Muscle layer of duodenum (tissue), 2 donors: ENCODE results near the gene RNF13.
"Not testable (repeated sequence)": the region's sequence is repeated elsewhere in the genome, so short reads cannot be mapped to it uniquely, and the experiment has no call there.

Source experiments
- H3K27ac ChIP-seq: one replicate; pipeline ENCODE4 v1.7.0; 2013; ENCODE audit warnings: mild to moderate bottlenecking, low read length
- H3K27me3 ChIP-seq: one replicate; pipeline ENCODE4 v1.7.0; 2013; ENCODE audit warnings: low read depth, mild to moderate bottlenecking, control low read depth, low read length
- H3K36me3 ChIP-seq, 2 donors: one replicate each; pipeline ENCODE4 v1.7.0; 2013; ENCODE audit warnings: low read length in 2 of 2, control low read depth in 1 of 2, mild to moderate bottlenecking in 1 of 2; ENCODE audit not compliant: insufficient read depth in 2 of 2, control insufficient read depth in 1 of 2
- H3K4me1 ChIP-seq, 2 donors: one replicate each; pipeline ENCODE4 v1.7.0; 2013; ENCODE audit warnings: low read length in 2 of 2, mild to moderate bottlenecking in 2 of 2, control low read depth in 1 of 2, moderate library complexity in 1 of 2; ENCODE audit not compliant: insufficient read depth in 2 of 2, control insufficient read depth in 1 of 2
- H3K4me3 ChIP-seq, 2 donors: one replicate each; pipeline ENCODE4 v1.7.0; 2013; ENCODE audit warnings: low read length in 2 of 2, low read depth in 1 of 2, mild to moderate bottlenecking in 1 of 2
- H3K9me3 ChIP-seq, 2 donors: one replicate each; pipeline ENCODE4 v1.7.0; 2013; ENCODE audit warnings: low read length in 2 of 2, control low read depth in 1 of 2, mild to moderate bottlenecking in 1 of 2; ENCODE audit not compliant: control insufficient read depth in 1 of 2
- donor health status: healthy.

RNF13 gene

GRCh38 chr3:149879872-149880271 lies 66.9 kb downstream of the RNF13 start:
- no peak overlapping the region for H3K4me3 ChIP-seq
- no peaks in the 10 kb centered on the region for H3K36me3 ChIP-seq
- H3K9me3 ChIP-seq = peaks cover 0 to 4% of the 10 kb centered on the region in 2 donors
- H3K27ac ChIP-seq = no peak overlapping the region
- no peaks in the 10 kb centered on the region for H3K4me1 ChIP-seq
- H3K27me3 ChIP-seq = no peaks in the 10 kb centered on the region

GRCh38 chr3:149881879-149882278 lies 68.9 kb downstream of the RNF13 start:
- Histone ChIP-seq H3K9me3 (peaks cover 0 to 4% of the 10 kb centered on the region in 2 donors), H3K27me3 (no peaks in the 10 kb centered on the region), H3K27ac (no peak overlapping the region), H3K4me1 (no peaks in the 10 kb centered on the region), H3K36me3 (no peaks in the 10 kb centered on the region), H3K4me3 (no peak overlapping the region)

- Histone ChIP-seq H3K4me3 (no peak overlapping the region), H3K27me3 (no peaks in the 10 kb centered on the region), H3K36me3 (peaks cover 0 to 6% of the 10 kb centered on the region in 2 donors), H3K9me3 (peaks cover 0 to 4% of the 10 kb centered on the region in 2 donors), H3K4me1 (no peaks in the 10 kb centered on the region), H3K27ac (no peak overlapping the region)
Measured at GRCh38 chr3:149883134-149883533, 70.1 kb downstream of the RNF13 start.

- H3K9me3 ChIP-seq, H3K36me3 ChIP-seq: not testable (repeated sequence)
Measured at GRCh38 chr3:149883860-149884259, 70.8 kb downstream of the RNF13 start.

GRCh38 chr3:149884848-149885247 lies 71.8 kb downstream of the RNF13 start:
- H3K4me3 ChIP-seq, H3K27ac ChIP-seq, H3K9me3 ChIP-seq, H3K27me3 ChIP-seq, H3K36me3 ChIP-seq, H3K4me1 ChIP-seq: not testable (repeated sequence)

More at GRCh38 chr3:149883860-149884259, 70.8 kb downstream of the RNF13 start:
- H3K27me3 ChIP-seq, H3K4me1 ChIP-seq, H3K4me3 ChIP-seq, H3K27ac ChIP-seq: not testable (repeated sequence)

GRCh38 chr3:149886957-149887356 lies 73.9 kb downstream of the RNF13 start:
- no peak overlapping the region for H3K27ac ChIP-seq
- H3K9me3 ChIP-seq = peaks cover 0 to 4% of the 10 kb centered on the region in 2 donors
- no peak overlapping the region for H3K4me3 ChIP-seq
- no peaks in the 10 kb centered on the region for H3K27me3 ChIP-seq
- H3K36me3 ChIP-seq = peaks cover 0 to 6% of the 10 kb centered on the region in 2 donors
- no peaks in the 10 kb centered on the region for H3K4me1 ChIP-seq

- Histone ChIP-seq H3K27me3 (no peaks in the 10 kb centered on the region), H3K9me3 (no peaks in the 10 kb centered on the region), H3K4me3 (no peak overlapping the region), H3K27ac (no peak overlapping the region), H3K4me1 (peaks cover 0 to 9% of the 10 kb centered on the region in 2 donors), H3K36me3 (peaks cover 0 to 12% of the 10 kb centered on the region in 2 donors)
Measured at GRCh38 chr3:149891621-149892020, 78.6 kb downstream of the RNF13 start.

- no peak overlapping the region for H3K4me3 ChIP-seq
- H3K27ac ChIP-seq = no peak overlapping the region
- H3K27me3 ChIP-seq = no peaks in the 10 kb centered on the region
- H3K36me3 ChIP-seq = peaks cover 0 to 10% of the 10 kb centered on the region in 2 donors
- no peaks in the 10 kb centered on the region for H3K9me3 ChIP-seq
- H3K4me1 ChIP-seq = peaks cover 0 to 9% of the 10 kb centered on the region in 2 donors
Measured at GRCh38 chr3:149892371-149892770, 79.4 kb downstream of the RNF13 start.

GRCh38 chr3:149894205-149894604 lies 81.2 kb downstream of the RNF13 start:
- Histone ChIP-seq H3K4me1 (peaks cover 0 to 16% of the 10 kb centered on the region in 2 donors), H3K36me3 (peaks cover 0 to 6% of the 10 kb centered on the region in 2 donors), H3K9me3 (no peaks in the 10 kb centered on the region), H3K4me3 (no peak overlapping the region), H3K27ac (no peak overlapping the region), H3K27me3 (no peaks in the 10 kb centered on the region)

GRCh38 chr3:149895339-149895738 lies 82.3 kb downstream of the RNF13 start:
- Histone ChIP-seq H3K4me3 (no peak overlapping the region), H3K9me3 (no peaks in the 10 kb centered on the region), H3K36me3 (peaks cover 0 to 6% of the 10 kb centered on the region in 2 donors), H3K27ac (no peak overlapping the region), H3K27me3 (no peaks in the 10 kb centered on the region), H3K4me1 (peaks cover 0 to 16% of the 10 kb centered on the region in 2 donors)

- peaks cover 0 to 16% of the 10 kb centered on the region in 2 donors for H3K4me1 ChIP-seq
- H3K27me3 ChIP-seq = no peaks in the 10 kb centered on the region
- H3K27ac ChIP-seq = no peak overlapping the region
Measured at GRCh38 chr3:149895769-149896168, 82.8 kb downstream of the RNF13 start.

GRCh38 chr3:149898771-149899170 lies 85.8 kb downstream of the RNF13 start:
- Histone ChIP-seq H3K27me3 (no peaks in the 10 kb centered on the region), H3K4me1 (peaks cover 0 to 16% of the 10 kb centered on the region in 2 donors), H3K27ac (no peak overlapping the region), H3K9me3 (no peaks in the 10 kb centered on the region), H3K4me3 (no peak overlapping the region), H3K36me3 (peaks cover 0 to 6% of the 10 kb centered on the region in 2 donors)

More at GRCh38 chr3:149895769-149896168, 82.8 kb downstream of the RNF13 start:
- Histone ChIP-seq H3K4me3 (no peak overlapping the region), H3K9me3 (no peaks in the 10 kb centered on the region), H3K36me3 (peaks cover 0 to 6% of the 10 kb centered on the region in 2 donors)
